K562 (cell line): ENCODE data around the gene KIF6. TPM values are rescaled to one million over a fixed set of nuclear protein-coding genes. Genes with fewer than 3 reads are reported as not detected.

Experiments
- ATAC-seq: fragments of 200-7000 bp; cut with Tn5 transposase; 3 replicates; pipeline ENCODE4 v1.9.1; 2020; ENCODE audit warnings: moderate library complexity
- BruUV-seq: library from RNA; stranded (reverse); fragments of 400-500 nt; replicated peaks from 2 replicates; lab custom pipeline; 2021; lab: Mats Ljungman, UMichigan
- CTCF ChIA-PET: fragments of 300-600 bp; formaldehyde crosslinking; extraction: SDS; loops from one replicate; lab custom pipeline; 2021; ENCODE audit warnings: low intra/inter-chr PET ratio; lab: Yijun Ruan, JAX
- POLR2A ChIA-PET: fragments of 300-600, 350-650 bp; sonication (Branson Sonifier 250); formaldehyde crosslinking; extraction: SDS; loops from one replicate; lab custom pipeline; 2021; ENCODE audit warnings: antibody characterized with exemption, inconsistent platforms; lab: Yijun Ruan, JAX
- DNase-seq, 4 experiments: peaks; one replicate each; pipeline versions ENCODE4 v3.0.0 to v3.0.0-alpha.2; 2011 to 2018; ENCODE audit warnings: low spot score in 3 of 4, mixed read lengths in 3 of 4; ENCODE audit errors: extremely low read depth in 1 of 4
- FAIRE-seq: peaks from 2 replicates; lab custom pipeline; 2011; peaks lifted over from hg19 to GRCh38; lab: Jason Lieb, UNC
- H2AFZ ChIP-seq: 2 replicates; pipeline ENCODE4 v1.6.0; 2011; ENCODE audit warnings: low read depth, low read length, control low read depth, inconsistent platforms
- H3K27ac ChIP-seq: fragments of 200-600 bp; 3 replicates; pipeline ENCODE4 v1.8.0; 2011; ENCODE audit warnings: low read depth, mild to moderate bottlenecking, control low read depth, inconsistent platforms, low read length, moderate library complexity, mixed read lengths; ENCODE audit errors: extremely low read depth
- H3K27me3 ChIP-seq, 2 experiments: fragments of 300-600 bp in 1 of 2; 2 replicates in 1 of 2; 3 replicates in 1 of 2; pipeline versions ENCODE4 v1.6.0 to v1.8.0; 2011; ENCODE audit warnings: inconsistent platforms in 2 of 2, low read length in 2 of 2, mild to moderate bottlenecking in 1 of 2, mixed read lengths in 1 of 2, moderate library complexity in 1 of 2; ENCODE audit not compliant: control insufficient read depth in 2 of 2, insufficient read depth in 2 of 2
- H3K36me3 ChIP-seq: fragments of 300-600 bp; 3 replicates; pipeline ENCODE4 v1.8.0; 2011; ENCODE audit warnings: mild to moderate bottlenecking, low read length, inconsistent platforms; ENCODE audit not compliant: control insufficient read depth, insufficient read depth
- H3K4me1 ChIP-seq, 2 experiments: fragments of 200-600 bp in 1 of 2; replicated peaks in 1 of 2; 2 replicates in 1 of 2; 3 replicates in 1 of 2; pipeline versions ENCODE4 v1.5.1 to v1.8.0; 2011; ENCODE audit warnings: inconsistent platforms in 2 of 2, low read length in 2 of 2, mild to moderate bottlenecking in 1 of 2, mixed read lengths in 1 of 2, moderate library complexity in 1 of 2; ENCODE audit not compliant: control insufficient read depth in 2 of 2, insufficient read depth in 2 of 2
- H3K4me2 ChIP-seq: 2 replicates; pipeline ENCODE4 v1.6.1; 2011; ENCODE audit warnings: low read length, control low read depth, inconsistent platforms, mixed read lengths; ENCODE audit not compliant: insufficient read depth
- H3K4me3 ChIP-seq: fragments of 200-600 bp; sonication (generic), shearing (Covaris generic); 2 replicates; pipeline ENCODE4 v1.5.1; 2016; ENCODE audit warnings: control low read depth, inconsistent platforms
- H3K79me2 ChIP-seq: fragments of 200-600 bp; 3 replicates; pipeline ENCODE4 v1.8.0; 2011; ENCODE audit warnings: low read length, inconsistent platforms; ENCODE audit not compliant: control insufficient read depth, insufficient read depth
- H3K9ac ChIP-seq, 2 experiments: 2 replicates each; pipeline versions ENCODE4 v1.6.0 to v1.6.1; 2011; ENCODE audit warnings: low read depth in 2 of 2, low read length in 2 of 2, control low read depth in 1 of 2, inconsistent platforms in 1 of 2, mild to moderate bottlenecking in 1 of 2, mixed read lengths in 1 of 2; ENCODE audit not compliant: insufficient read depth in 1 of 2
- H3K9me1 ChIP-seq: one replicate; pipeline ENCODE4 v1.6.0; 2011; ENCODE audit warnings: inconsistent platforms, mild to moderate bottlenecking, low read length, moderate library complexity; ENCODE audit not compliant: control insufficient read depth, insufficient read depth
- H3K9me3 ChIP-seq: replicated peaks from 2 replicates; pipeline ENCODE4 v1.5.1; 2011; ENCODE audit warnings: low read depth, low read length, inconsistent platforms; ENCODE audit not compliant: control insufficient read depth, insufficient read depth
- H4K20me1 ChIP-seq: replicated peaks from 2 replicates; pipeline ENCODE4 v1.6.1; 2011; ENCODE audit warnings: low read length, inconsistent platforms, mixed read lengths; ENCODE audit not compliant: control insufficient read depth, insufficient read depth
- CEBPZ ChIP-seq: fragments of 150-350 bp; IDR thresholded peaks from 2 replicates; pipeline ENCODE4 v1.6.1; 2014; ENCODE audit warnings: low read depth, mild to moderate bottlenecking, low read length, borderline replicate concordance
- YY1 ChIP-seq, 3 experiments: IDR thresholded peaks; 2 replicates each; pipeline ENCODE4 v1.6.1; 2011; ENCODE audit warnings: low read length in 2 of 3, mild to moderate bottlenecking in 2 of 3, moderate library complexity in 2 of 3, borderline replicate concordance in 1 of 3, control low read depth in 1 of 3, low read depth in 1 of 3; ENCODE audit not compliant: insufficient read depth in 3 of 3, insufficient replicate concordance in 2 of 3, control insufficient read depth in 1 of 3, insufficient read length in 1 of 3; ENCODE audit errors: extremely low read depth in 1 of 3
- ZNF217 ChIP-seq: sonication (generic); formaldehyde crosslinking; IDR thresholded peaks from 2 replicates; pipeline ENCODE4 v1.8.0; 2022; ENCODE audit warnings: mild to moderate bottlenecking, missing genetic modification reagents
- ZNF224 ChIP-seq: sonication (generic); formaldehyde crosslinking; IDR thresholded peaks from 2 replicates; pipeline ENCODE4 v1.8.0; 2022; ENCODE audit warnings: mild to moderate bottlenecking, missing genetic modification reagents
- ZNF444 ChIP-seq: fragments of 250-450 bp; sonication (Bioruptor Pico); IDR thresholded peaks from 2 replicates; pipeline ENCODE4 v1.4.0; 2020; ENCODE audit warnings: mild to moderate bottlenecking, moderate library complexity
- WGBS: fragments of 100-300 bp; shearing (Covaris generic); methylation state at CpG from one replicate; pipeline ENCODE4 v1.1.6; 2016; ENCODE audit warnings: low coverage, mixed read lengths; ENCODE audit not compliant: insufficient coverage; ENCODE audit errors: missing lambda C conversion rate; 5-methylcytosine and 5-hydroxymethylcytosine counted together
- in situ Hi-C: fragments of 300-500 bp; cut with MboI; formaldehyde crosslinking; loops from 4 replicates; pipeline ENCODE4 v1.15.0; 2018; ENCODE audit warnings: inconsistent platforms, mixed read lengths
- intact Hi-C: fragments of 100-400 bp; cut with micrococcal nuclease; formaldehyde crosslinking; loops from 2 replicates; pipeline ENCODE4 v1.14.2; 2022
- polyA plus RNA-seq, 8 experiments: library from polyadenylated mRNA; depleted of rRNA in 4 of 8; stranded (reverse) in 5 of 8; unstranded in 3 of 8; fragments of >200 nt; fragmentation: Nextera tagmentation in 2 of 8; fragmentation: Illumina TruSeq in 1 of 8; extraction: Ambion mirVana in 2 of 8; extraction: Trizol in 1 of 8; gene quantifications; 2 replicates each; pipeline versions ENCODE4 v1.2.1 to v1.2.3, GENCODE V29; 2011 to 2014; ENCODE audit warnings: inconsistent platforms in 1 of 8, missing spikeins in 1 of 8
- total RNA-seq, 7 experiments: library from RNA; depleted of rRNA in 6 of 7; stranded (reverse); fragments of >200 nt in 6 of 7; fragmentation: Illumina TruSeq in 2 of 7; extraction: Trizol in 2 of 7; gene quantifications; 2 replicates each; pipeline versions ENCODE4 v1.2.1 to v1.2.3, GENCODE V29; 2011 to 2021; ENCODE audit warnings: low replicate concordance in 1 of 7
- TF ChIP-seq, protein P1 (sequence below): IDR thresholded peaks from 2 replicates; pipeline ENCODE4 v1.6.1; 2011; ENCODE audit warnings: borderline replicate concordance, low read depth, mild to moderate bottlenecking, moderate library complexity, low read length; ENCODE audit not compliant: insufficient read depth, poor library complexity, severe bottlenecking
- TF ChIP-seq, protein P2 (sequence below), 2 experiments: fragments of 450-650 bp in 1 of 2; sonication (generic) in 1 of 2; formaldehyde crosslinking in 1 of 2; IDR thresholded peaks in 1 of 2; conservative IDR thresholded peaks in 1 of 2; 2 replicates each; pipeline versions ENCODE4 v1.6.1 to v1.8.1; 2016 to 2023; ENCODE audit warnings: mild to moderate bottlenecking in 2 of 2, moderate library complexity in 2 of 2, inconsistent platforms in 1 of 2, missing genetic modification reagents in 1 of 2

Gene KIF6
- total and polyA plus RNA-seq, 9 of the 15 experiments (the other 6 are each of a cell fraction or from before 2014, with no cell fraction given), result not detected

DNA sequence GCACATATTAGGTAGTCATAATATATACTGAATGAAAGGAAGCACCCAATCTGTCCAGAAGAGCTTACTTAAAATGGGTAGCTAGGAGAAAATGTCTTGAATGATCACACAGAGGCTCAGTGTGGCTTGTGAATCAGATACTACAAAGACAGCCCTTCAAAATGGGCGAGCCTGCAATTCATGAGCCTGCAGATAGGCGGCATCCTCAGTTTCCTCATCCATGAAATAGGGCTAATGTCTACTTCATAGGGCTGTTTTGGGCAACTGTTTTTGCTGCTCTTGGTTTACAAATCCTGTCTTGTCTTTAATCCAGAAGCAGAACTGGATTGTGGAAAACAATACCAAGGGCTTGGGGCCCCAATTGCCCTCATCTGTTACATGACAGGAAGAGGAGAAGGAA is 273.4 kb downstream of the KIF6 start (continued):
- TF ChIP-seq YY1 (IDR thresholded peaks at IDR 0.05; ENCODE audit: borderline replicate concordance in 1 of 3, control insufficient read depth in 1 of 3, extremely low read depth in 1 of 3, insufficient read depth in 3 of 3, insufficient read length in 1 of 3, insufficient replicate concordance in 2 of 3, low read depth in 1 of 3, low read length in 2 of 3) (peak in 1 of 3 experiments; percentile 25), ZNF217 (no peak), ZNF224 (CRISPR knock-in tag) (no peak)
- TF ChIP-seq, protein P1, sequence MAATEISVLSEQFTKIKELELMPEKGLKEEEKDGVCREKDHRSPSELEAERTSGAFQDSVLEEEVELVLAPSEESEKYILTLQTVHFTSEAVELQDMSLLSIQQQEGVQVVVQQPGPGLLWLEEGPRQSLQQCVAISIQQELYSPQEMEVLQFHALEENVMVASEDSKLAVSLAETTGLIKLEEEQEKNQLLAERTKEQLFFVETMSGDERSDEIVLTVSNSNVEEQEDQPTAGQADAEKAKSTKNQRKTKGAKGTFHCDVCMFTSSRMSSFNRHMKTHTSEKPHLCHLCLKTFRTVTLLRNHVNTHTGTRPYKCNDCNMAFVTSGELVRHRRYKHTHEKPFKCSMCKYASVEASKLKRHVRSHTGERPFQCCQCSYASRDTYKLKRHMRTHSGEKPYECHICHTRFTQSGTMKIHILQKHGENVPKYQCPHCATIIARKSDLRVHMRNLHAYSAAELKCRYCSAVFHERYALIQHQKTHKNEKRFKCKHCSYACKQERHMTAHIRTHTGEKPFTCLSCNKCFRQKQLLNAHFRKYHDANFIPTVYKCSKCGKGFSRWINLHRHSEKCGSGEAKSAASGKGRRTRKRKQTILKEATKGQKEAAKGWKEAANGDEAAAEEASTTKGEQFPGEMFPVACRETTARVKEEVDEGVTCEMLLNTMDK, result no peak

GRCh38 chr6:39449022-39449421 is 276.2 kb downstream of the KIF6 start:
- intact Hi-C loops (no loop called here), in situ Hi-C loops (no loop called here)
- Histone ChIP-seq H3K9me1 (no peaks in the 10 kb centered on the region), H4K20me1 (no peaks in the 10 kb centered on the region), H3K4me2 (no peak overlapping the region), H3K27ac (no peak overlapping the region), H3K4me1 (no peaks in the 10 kb centered on the region), H3K9me3 (no peaks in the 10 kb centered on the region), H3K4me3 (no peak overlapping the region), H2AFZ (no peak overlapping the region), H3K79me2 (no peaks in the 10 kb centered on the region), H3K27me3 (no peaks in the 10 kb centered on the region), H3K36me3 (no peaks in the 10 kb centered on the region), H3K9ac (no peak overlapping the region)
- no TSS peak for BruUV-seq
- FAIRE-seq (no peak), ATAC-seq (no peak), DNase-seq (no peak)
- WGBS, result 1% methylated on average over 5 of the region's 5 CpGs
- ChIA-PET POLR2A (interaction anchor here (1.1 kb wide), 1 partner anchor 10 kb away, joined by 3 read pairs; no protein-coding TSS in a partner anchor), CTCF (no interaction called here)
- TF ChIP-seq CEBPZ (no peak), ZNF444 (no peak)
- TF ChIP-seq, protein P2, sequence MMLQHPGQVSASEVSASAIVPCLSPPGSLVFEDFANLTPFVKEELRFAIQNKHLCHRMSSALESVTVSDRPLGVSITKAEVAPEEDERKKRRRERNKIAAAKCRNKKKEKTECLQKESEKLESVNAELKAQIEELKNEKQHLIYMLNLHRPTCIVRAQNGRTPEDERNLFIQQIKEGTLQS (IDR thresholded peaks at IDR 0.05), result peak; percentile 44
- TF ChIP-seq, protein P2 (CRISPR knock-in tag; conservative IDR thresholded peaks at IDR 0.05), result no peak
- TF ChIP-seq, all 486 proteins: peak for 1
